Ectodermal cell (in vitro differentiated cells): ENCODE measurements around the gene IRF1.

ENCODE experiments used
- H3K27ac ChIP-seq: 2 replicates; pipeline ENCODE4 v1.7.0; 2013; ENCODE audit warnings: mild to moderate bottlenecking, low read depth, low read length; ENCODE audit not compliant: insufficient read depth, poor library complexity, severe bottlenecking
- H3K27me3 ChIP-seq: 2 replicates; pipeline ENCODE4 v1.7.0; 2013; ENCODE audit warnings: mild to moderate bottlenecking, low read length; ENCODE audit not compliant: insufficient read depth, control insufficient read depth, poor library complexity, severe bottlenecking
- H3K36me3 ChIP-seq: one replicate; pipeline ENCODE4 v1.7.0; 2013; ENCODE audit warnings: low read length; ENCODE audit not compliant: control insufficient read depth, insufficient read depth
- H3K4me1 ChIP-seq: one replicate; pipeline ENCODE4 v1.7.0; 2013; ENCODE audit warnings: low read length; ENCODE audit not compliant: control insufficient read depth, insufficient read depth
- H3K4me3 ChIP-seq: 2 replicates; pipeline ENCODE4 v1.7.0; 2013; ENCODE audit warnings: low read depth, low read length, control low read depth; ENCODE audit not compliant: insufficient read depth
- H3K9me3 ChIP-seq: 2 replicates; pipeline ENCODE4 v1.7.0; 2013; ENCODE audit warnings: mild to moderate bottlenecking, low read length, moderate library complexity; ENCODE audit not compliant: control insufficient read depth
- WGBS, 2 experiments: methylation state at CpG; one replicate each; pipeline ENCODE4 v1.1.7; 2013; ENCODE audit warnings: missing lambda C conversion rate in 2 of 2; 5-methylcytosine and 5-hydroxymethylcytosine counted together

Gene IRF1

GRCh38 chr5:132451387-132451786 is 39.2 kb downstream of the IRF1 start:
- Histone ChIP-seq H3K27ac (no peak overlapping the region), H3K27me3 (no peaks in the 10 kb centered on the region), H3K4me3 (no peak overlapping the region), H3K4me1 (peaks cover 6% of the 10 kb centered on the region), H3K9me3 (no peaks in the 10 kb centered on the region), H3K36me3 (no peaks in the 10 kb centered on the region)
- WGBS, 2 experiments: 71 to 74% methylated on average over 8 of the region's 8 CpGs

DNA sequence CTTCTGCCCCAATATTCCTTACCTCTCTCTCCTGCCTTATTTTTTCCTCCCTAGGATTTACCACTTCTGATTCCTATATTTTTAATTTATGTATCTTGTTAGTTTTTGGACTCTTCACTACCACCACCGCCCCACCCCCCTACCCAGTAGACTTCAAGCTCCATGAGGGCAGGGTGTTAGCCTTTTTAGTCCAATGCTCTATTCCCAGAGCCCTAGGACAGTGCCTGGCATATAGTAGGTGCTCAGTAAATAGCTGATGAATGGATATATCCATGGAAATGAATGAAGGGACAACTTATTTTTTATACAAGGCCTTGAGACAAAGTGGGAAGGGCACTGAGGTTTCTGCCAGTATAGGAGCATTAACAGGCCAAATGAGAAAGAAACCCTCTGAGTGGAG is 41.5 kb downstream of the IRF1 start:
- Histone ChIP-seq H3K4me1 (peaks cover 4% of the 10 kb centered on the region), H3K9me3 (no peaks in the 10 kb centered on the region), H3K4me3 (no peak overlapping the region), H3K36me3 (no peaks in the 10 kb centered on the region), H3K27ac (no peak overlapping the region), H3K27me3 (no peaks in the 10 kb centered on the region)
- 86% methylated on average over 1 of the region's 1 CpG; no CpG with 5 or more reads in 1 of the 2 experiments for WGBS, 2 experiments

DNA sequence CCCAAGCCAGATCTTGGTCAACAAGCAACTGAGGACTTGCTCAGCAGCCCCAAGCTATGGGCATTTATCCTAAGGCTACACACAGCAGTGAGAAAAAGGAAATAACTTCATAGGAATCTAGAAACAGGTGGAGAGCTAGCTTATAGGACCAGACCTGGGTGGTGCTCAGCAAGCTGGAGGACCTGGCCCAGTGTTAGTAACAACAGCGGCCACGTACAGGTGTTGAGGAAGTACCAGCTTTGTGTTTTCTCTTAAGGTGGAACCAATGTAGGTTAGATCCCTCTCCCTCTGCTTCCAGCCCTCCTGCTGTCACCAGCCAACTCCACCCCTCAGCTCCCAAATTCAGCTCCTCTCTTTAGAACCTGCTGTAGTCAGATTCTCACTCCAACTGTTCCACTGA is 43.4 kb downstream of the IRF1 start:
- H3K27me3 ChIP-seq: no peaks in the 10 kb centered on the region
- H3K36me3 ChIP-seq: no peaks in the 10 kb centered on the region
- no peaks in the 10 kb centered on the region for H3K9me3 ChIP-seq
- peaks cover 4% of the 10 kb centered on the region for H3K4me1 ChIP-seq
- H3K4me3 ChIP-seq: no peak overlapping the region
- WGBS, 2 experiments: 97 to 100% methylated on average over 2 of the region's 2 CpGs
- H3K27ac ChIP-seq: no peak overlapping the region

DNA sequence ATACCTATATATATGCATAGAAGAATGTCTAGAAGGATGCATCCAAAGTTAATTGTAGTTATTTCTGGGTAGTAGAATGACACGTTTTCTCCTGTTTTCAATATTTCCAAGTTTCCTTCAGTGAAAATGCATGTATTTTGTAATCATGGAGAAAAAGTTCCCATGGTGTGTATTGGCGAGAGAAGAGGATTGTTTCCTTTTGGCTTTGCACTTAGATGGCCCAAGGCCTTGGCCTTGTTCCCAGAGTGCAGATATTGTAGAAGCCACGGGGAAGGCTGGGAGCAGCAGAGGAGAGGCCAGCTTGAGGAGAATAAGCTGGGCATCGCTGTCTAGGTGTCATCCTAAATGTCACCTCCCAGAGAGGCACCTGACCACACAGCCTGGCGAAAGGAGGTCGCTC is 44.0 kb downstream of the IRF1 start:
- Histone ChIP-seq H3K4me3 (no peak overlapping the region), H3K27ac (no peak overlapping the region), H3K36me3 (no peaks in the 10 kb centered on the region), H3K9me3 (no peaks in the 10 kb centered on the region), H3K27me3 (no peaks in the 10 kb centered on the region), H3K4me1 (peaks cover 4% of the 10 kb centered on the region)
- WGBS, 2 experiments: 93 to 95% methylated on average over 6 of the region's 6 CpGs

DNA sequence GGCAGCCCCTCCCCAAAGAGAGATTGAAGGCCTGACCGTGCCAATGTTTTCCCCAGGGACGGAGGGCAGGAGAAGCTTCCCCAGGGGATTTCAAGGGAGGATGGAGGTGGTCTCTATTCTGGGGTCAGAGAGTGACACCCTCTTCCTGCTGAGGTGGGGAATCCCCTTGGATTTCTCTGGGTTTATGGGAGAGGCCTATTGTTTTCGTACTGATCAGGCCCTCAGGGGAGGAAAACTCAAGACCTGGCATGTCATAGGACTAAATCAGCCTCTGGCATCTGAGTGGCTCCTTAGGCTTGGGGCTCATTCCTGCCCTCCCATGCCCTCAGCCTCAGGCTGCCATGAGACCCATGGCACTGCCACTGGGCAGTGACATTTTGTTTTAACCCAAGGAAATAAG is 44.6 kb downstream of the IRF1 start:
- Histone ChIP-seq H3K4me3 (no peak overlapping the region), H3K9me3 (no peaks in the 10 kb centered on the region), H3K4me1 (peaks cover 4% of the 10 kb centered on the region), H3K27me3 (no peaks in the 10 kb centered on the region), H3K36me3 (no peaks in the 10 kb centered on the region), H3K27ac (no peak overlapping the region)
- 33 to 38% methylated on average over 2 to 3 of the region's 3 CpGs for WGBS, 2 experiments

DNA sequence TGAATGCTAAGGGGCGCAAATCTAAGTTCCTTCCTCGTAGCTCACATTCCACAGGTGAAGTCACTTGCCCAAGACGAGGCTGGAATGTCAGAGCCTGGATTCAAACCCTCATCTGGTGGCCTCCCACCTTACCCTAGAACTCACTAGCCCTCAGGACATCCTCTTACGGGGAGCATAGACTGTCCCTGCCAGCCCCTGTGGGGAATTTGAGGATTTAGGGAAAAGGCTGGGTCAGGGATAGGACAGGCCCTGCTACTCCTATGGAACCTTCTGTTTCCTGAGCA is 45.0 kb downstream of the IRF1 start:
- H3K36me3 ChIP-seq: no peaks in the 10 kb centered on the region
- H3K4me1 ChIP-seq: peaks cover 4% of the 10 kb centered on the region
- no peaks in the 10 kb centered on the region for H3K27me3 ChIP-seq
- H3K9me3 ChIP-seq: no peaks in the 10 kb centered on the region
- 80 to 84% methylated on average over 4 of the region's 4 CpGs for WGBS, 2 experiments
- no peak overlapping the region for H3K4me3 ChIP-seq
- H3K27ac ChIP-seq: no peak overlapping the region

DNA sequence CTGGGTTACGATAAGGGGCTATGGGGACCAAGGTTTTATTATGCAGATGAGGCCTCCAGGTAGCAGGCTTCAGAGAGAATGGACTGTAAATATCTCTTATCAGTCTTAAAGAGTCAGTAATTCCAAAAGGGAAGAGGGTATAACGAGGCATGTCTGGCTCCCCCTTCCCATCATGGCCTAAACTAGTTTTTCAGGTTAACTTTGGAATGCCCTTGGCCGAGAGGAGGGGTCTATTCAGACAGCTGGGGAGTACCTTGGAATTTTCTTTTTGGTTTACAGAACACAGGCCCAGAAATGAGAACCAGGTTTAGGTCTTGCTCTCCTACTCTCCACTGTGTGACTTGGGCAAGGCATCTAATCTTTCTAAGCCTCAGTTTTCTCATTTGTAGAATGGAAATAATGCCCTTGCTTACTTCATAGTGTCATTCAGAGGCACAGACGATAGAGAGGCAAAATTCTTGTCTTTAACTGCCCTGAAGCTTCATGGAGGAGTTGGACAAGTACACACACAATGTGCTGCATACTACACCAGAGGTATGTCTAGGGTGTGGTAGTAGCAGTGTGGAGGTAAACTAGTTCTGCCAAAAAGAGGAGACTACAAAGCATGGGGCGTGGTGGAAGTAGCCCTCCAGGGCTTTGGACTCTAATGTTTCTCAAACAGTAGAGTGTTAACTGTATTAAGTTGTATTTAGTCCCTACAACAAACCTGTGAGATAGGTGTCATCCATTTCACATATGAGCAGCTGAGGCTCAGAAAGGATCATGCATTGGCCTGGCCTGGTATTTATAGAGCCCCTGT is 45.5 kb downstream of the IRF1 start:
- Histone ChIP-seq H3K36me3 (no peaks in the 10 kb centered on the region), H3K4me3 (no peak overlapping the region), H3K9me3 (no peaks in the 10 kb centered on the region), H3K27ac (no peak overlapping the region), H3K27me3 (no peaks in the 10 kb centered on the region), H3K4me1 (peaks cover 4% of the 10 kb centered on the region)
- WGBS, 2 experiments: 87% methylated on average over 5 of the region's 5 CpGs

DNA sequence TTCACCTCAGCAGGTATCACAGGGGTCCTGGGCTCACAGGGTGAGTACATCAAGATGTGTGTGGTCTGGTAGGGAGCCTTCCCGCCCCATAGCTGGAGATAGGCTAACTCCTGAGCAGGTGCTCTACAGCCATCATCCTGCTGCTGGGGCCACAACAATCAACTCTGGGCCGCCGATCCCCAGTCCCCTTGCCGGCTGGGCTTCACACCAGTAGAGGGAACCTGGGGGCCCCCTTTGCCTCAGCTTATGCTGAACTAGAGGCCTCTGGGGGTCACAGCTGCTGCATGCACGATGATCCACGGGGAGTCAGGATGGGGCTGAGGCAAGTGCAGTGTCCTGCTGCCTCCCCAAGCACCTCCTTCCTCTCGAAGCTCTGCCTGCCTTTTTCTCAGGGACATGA is 46.5 kb downstream of the IRF1 start:
- Histone ChIP-seq H3K36me3 (no peaks in the 10 kb centered on the region), H3K9me3 (no peaks in the 10 kb centered on the region), H3K4me1 (peaks cover 4% of the 10 kb centered on the region), H3K27me3 (no peaks in the 10 kb centered on the region), H3K27ac (no peak overlapping the region), H3K4me3 (no peak overlapping the region)
- 85 to 86% methylated on average over 7 of the region's 7 CpGs for WGBS, 2 experiments

DNA sequence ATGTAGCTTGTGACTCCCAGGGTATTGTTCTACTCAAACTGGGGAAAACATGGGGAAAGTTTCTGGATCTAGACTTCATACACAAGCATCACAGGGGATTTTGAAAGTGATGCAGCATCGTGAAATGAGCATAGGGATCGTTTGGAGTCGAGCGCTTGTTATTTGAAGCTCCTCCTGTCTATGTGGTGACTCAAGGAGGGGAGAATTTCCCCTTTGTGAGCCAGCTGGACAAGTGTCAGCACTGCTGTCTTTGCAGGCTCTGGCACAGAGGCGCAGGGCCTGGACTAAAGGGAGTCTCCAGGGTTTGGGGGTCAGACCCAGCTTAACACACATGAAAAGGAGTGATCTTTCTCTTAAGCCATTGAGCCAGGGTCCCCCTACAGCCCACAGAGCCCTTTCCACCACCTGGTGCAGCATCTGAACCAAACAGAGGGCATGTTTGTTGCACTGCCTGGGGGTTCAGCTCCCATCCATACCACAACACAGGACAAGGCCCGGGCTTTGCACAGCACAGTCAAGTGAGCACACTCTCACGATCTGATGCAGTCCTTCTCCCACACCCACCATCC is 51.0 kb downstream of the IRF1 start:
- Histone ChIP-seq H3K27ac (no peak overlapping the region), H3K9me3 (no peaks in the 10 kb centered on the region), H3K4me3 (no peak overlapping the region), H3K27me3 (no peaks in the 10 kb centered on the region), H3K4me1 (peaks cover 7% of the 10 kb centered on the region), H3K36me3 (no peaks in the 10 kb centered on the region)
- 87 to 95% methylated on average over 7 of the region's 7 CpGs for whole genome bisulfite sequencing, 2 experiments

- Histone ChIP-seq H3K27ac (no peak overlapping the region), H3K4me1 (peaks cover 13% of the 10 kb centered on the region), H3K36me3 (no peaks in the 10 kb centered on the region), H3K9me3 (no peaks in the 10 kb centered on the region), H3K4me3 (no peak overlapping the region), H3K27me3 (no peaks in the 10 kb centered on the region)
- 95 to 96% methylated on average over 4 of the region's 4 CpGs for WGBS, 2 experiments
Measured at GRCh38 chr5:132438917-132439316, 51.7 kb downstream of the IRF1 start.
